DND-41 (cell line): ENCODE data around the gene DNAH10.

Experiments used
- ATAC-seq: fragments of 200-7000 bp; cut with Tn5 transposase; 3 replicates; pipeline ENCODE4 v1.9.1; 2021; ENCODE audit warnings: low read depth; ENCODE audit not compliant: insufficient read depth
- DNase-seq: peaks from one replicate; pipeline ENCODE4 v3.0.0-alpha.2; 2020
- H2AFZ ChIP-seq: 2 replicates; pipeline ENCODE4 v1.6.0; 2012; ENCODE audit warnings: low read depth, low read length
- H3K27ac ChIP-seq: 2 replicates; pipeline ENCODE4 v1.5.1; 2012; ENCODE audit warnings: low read length, inconsistent platforms
- H3K27me3 ChIP-seq: fragments of 200-600 bp; sonication (generic); 2 replicates; pipeline ENCODE4 v1.6.0; 2012; ENCODE audit warnings: low read length, mild to moderate bottlenecking, inconsistent platforms; ENCODE audit not compliant: insufficient read depth, poor library complexity
- H3K36me3 ChIP-seq: 2 replicates; pipeline ENCODE4 v1.5.1; 2012; ENCODE audit warnings: low read length, inconsistent platforms; ENCODE audit not compliant: insufficient read depth
- H3K4me1 ChIP-seq: 2 replicates; pipeline ENCODE4 v1.5.1; 2012; ENCODE audit warnings: mild to moderate bottlenecking, low read length; ENCODE audit not compliant: insufficient read depth
- H3K4me2 ChIP-seq: 2 replicates; pipeline ENCODE4 v1.6.0; 2012; ENCODE audit warnings: mild to moderate bottlenecking, moderate library complexity, low read length, inconsistent platforms; ENCODE audit not compliant: insufficient read depth
- H3K4me3 ChIP-seq, 2 experiments: fragments of 200-600 bp in 1 of 2; shearing (Covaris generic) in 1 of 2; 2 replicates each; pipeline ENCODE4 v1.5.1; 2012 to 2016; ENCODE audit warnings: inconsistent platforms in 2 of 2, low read length in 2 of 2, mild to moderate bottlenecking in 2 of 2, low read depth in 1 of 2, moderate library complexity in 1 of 2
- H3K79me2 ChIP-seq: 2 replicates; pipeline ENCODE4 v1.6.0; 2012; ENCODE audit warnings: low read length, inconsistent platforms; ENCODE audit not compliant: insufficient read depth
- H3K9ac ChIP-seq: 2 replicates; pipeline ENCODE4 v1.6.0; 2012; ENCODE audit warnings: low read depth, mild to moderate bottlenecking, inconsistent platforms, low read length, moderate library complexity
- H3K9me3 ChIP-seq: 2 replicates; pipeline ENCODE4 v1.5.1; 2012; ENCODE audit warnings: low read length, moderate library complexity, mild to moderate bottlenecking, inconsistent platforms; ENCODE audit not compliant: insufficient read depth, severe bottlenecking
- H4K20me1 ChIP-seq: 2 replicates; pipeline ENCODE4 v1.6.0; 2012; ENCODE audit warnings: low read length; ENCODE audit not compliant: insufficient read depth
- EZH2 ChIP-seq: IDR thresholded peaks from 3 replicates; pipeline ENCODE4 v1.6.1; 2012; ENCODE audit warnings: borderline replicate concordance, low read depth, mild to moderate bottlenecking, moderate library complexity, low read length, inconsistent platforms; ENCODE audit not compliant: severe bottlenecking
- TF ChIP-seq, protein P1 (sequence below): IDR thresholded peaks from 2 replicates; pipeline ENCODE4 v1.5.1; 2012; ENCODE audit warnings: borderline replicate concordance, low read length, moderate library complexity, mild to moderate bottlenecking; ENCODE audit not compliant: poor library complexity, severe bottlenecking; ENCODE audit errors: extremely low read depth

DNAH10 gene

DNA sequence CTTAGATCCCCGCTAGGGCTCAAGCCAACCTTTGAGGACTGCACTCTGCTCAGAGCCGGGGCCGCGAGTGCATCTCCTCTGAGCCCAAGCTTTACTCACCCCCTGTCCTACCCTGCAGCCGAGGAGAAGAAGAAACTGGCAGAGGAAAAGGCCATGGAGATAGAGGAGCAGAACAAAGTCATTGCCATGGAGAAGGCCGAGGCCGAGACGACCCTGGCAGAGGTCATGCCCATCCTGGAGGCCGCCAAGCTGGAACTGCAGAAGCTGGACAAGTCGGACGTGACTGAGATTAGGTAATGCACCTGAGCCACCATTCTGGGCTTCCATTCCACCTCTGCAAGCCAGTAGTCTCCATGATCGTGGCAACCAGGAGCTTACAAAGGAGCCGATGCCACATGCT is 140.7 kb downstream of the DNAH10 start:
- Histone ChIP-seq H4K20me1 (no peaks in the 10 kb centered on the region), H3K4me3 (no peak overlapping the region), H3K36me3 (no peaks in the 10 kb centered on the region), H3K9ac (no peak overlapping the region), H3K9me3 (no peaks in the 10 kb centered on the region), H3K79me2 (no peaks in the 10 kb centered on the region), H3K27me3 (no peaks in the 10 kb centered on the region), H2AFZ (no peak overlapping the region), H3K27ac (no peak overlapping the region), H3K4me2 (no peak overlapping the region), H3K4me1 (no peaks in the 10 kb centered on the region; the same call in 1 of the 2 replicates)
- ATAC-seq (no peak), DNase-seq (no peak)
- TF ChIP-seq, protein P1, sequence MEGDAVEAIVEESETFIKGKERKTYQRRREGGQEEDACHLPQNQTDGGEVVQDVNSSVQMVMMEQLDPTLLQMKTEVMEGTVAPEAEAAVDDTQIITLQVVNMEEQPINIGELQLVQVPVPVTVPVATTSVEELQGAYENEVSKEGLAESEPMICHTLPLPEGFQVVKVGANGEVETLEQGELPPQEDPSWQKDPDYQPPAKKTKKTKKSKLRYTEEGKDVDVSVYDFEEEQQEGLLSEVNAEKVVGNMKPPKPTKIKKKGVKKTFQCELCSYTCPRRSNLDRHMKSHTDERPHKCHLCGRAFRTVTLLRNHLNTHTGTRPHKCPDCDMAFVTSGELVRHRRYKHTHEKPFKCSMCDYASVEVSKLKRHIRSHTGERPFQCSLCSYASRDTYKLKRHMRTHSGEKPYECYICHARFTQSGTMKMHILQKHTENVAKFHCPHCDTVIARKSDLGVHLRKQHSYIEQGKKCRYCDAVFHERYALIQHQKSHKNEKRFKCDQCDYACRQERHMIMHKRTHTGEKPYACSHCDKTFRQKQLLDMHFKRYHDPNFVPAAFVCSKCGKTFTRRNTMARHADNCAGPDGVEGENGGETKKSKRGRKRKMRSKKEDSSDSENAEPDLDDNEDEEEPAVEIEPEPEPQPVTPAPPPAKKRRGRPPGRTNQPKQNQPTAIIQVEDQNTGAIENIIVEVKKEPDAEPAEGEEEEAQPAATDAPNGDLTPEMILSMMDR = no peak
- no peak for TF ChIP-seq EZH2

DNA sequence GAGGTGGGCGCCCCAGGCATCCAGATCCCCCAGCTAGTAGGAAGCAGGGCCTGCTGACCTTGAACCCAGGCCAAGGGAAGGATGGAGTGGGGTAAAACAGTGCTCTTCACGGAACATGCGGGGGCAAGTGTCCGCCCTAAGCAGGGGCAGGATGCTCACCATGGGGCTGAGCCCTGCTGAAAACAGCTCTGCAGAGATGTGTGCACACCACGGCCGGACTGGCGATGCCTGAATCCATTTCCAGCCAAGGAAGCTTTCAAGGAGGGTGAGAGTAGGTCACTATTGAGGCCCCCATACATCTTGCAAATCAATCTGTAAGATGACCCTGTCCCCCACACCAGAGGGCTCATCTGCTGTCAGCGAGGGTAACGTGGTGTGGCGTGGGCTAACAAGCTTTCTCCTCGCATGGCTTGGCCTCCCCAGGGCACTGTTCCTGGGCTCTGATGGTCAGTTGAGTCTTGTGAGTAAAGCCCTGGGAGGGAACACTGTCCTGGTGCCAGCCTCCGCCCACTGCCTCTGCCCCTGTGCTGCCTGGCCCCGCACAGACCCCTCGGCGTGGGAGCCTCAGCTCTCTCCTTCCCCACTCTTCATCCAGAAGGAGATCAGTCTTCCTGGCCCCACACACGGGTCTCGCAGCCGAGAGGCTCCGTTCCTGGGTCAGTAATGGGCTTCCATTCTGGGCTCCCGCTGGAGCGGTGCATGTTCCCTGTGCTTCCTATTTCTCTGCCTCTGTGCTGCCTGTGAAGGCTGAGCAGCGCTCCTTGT is 141.4 kb downstream of the DNAH10 start:
- H3K36me3 ChIP-seq = no peaks in the 10 kb centered on the region
- H3K4me2 ChIP-seq = no peak overlapping the region
- no peak overlapping the region for H3K27ac ChIP-seq
- ATAC-seq = no peak
- H4K20me1 ChIP-seq = no peaks in the 10 kb centered on the region
- no peaks in the 10 kb centered on the region for H3K9me3 ChIP-seq
- H3K27me3 ChIP-seq = no peaks in the 10 kb centered on the region
- no peaks in the 10 kb centered on the region for H3K79me2 ChIP-seq
- no peaks in the 10 kb centered on the region; the same call in 1 of the 2 replicates for H3K4me1 ChIP-seq
- DNase-seq = no peak
- no peak overlapping the region for H2AFZ ChIP-seq
- TF ChIP-seq EZH2 = no peak
- TF ChIP-seq, protein P1 = no peak
- H3K9ac ChIP-seq = no peak overlapping the region
- H3K4me3 ChIP-seq = no peak overlapping the region

DNA sequence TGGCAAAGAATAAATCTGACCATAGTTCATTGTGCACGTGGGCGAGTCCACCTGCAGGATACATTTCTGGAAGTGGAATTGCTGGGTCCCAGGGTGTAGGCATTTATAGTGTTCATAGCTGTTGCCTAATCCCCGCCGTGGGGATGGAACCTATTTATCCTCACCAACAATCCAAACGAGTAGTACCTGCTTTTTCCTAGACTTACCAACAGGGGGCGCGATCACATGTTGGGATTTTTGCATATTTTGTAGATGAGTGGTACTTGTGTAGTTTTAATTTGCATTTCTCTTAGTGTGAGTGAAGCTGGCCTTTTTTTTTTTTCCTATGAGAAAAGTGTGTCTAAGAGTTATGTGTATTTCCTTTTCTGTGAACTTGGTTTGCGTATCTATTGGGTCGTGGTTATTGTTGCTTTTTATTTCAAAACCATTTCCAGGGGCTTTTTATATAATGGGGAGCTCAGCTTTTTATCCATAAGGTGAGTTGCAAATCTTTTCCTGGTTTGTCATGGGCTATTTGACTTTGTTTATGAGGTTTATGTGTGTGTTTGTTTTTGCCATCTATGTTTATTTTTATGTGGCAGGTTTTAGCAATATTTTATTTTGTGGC is 143.3 kb downstream of the DNAH10 start:
- Histone ChIP-seq H3K27me3 (no peaks in the 10 kb centered on the region), H3K4me2 (no peak overlapping the region), H2AFZ (no peak overlapping the region), H3K9me3 (no peaks in the 10 kb centered on the region), H3K4me3 (no peak overlapping the region), H3K27ac (no peak overlapping the region), H3K4me1 (no peaks in the 10 kb centered on the region; the same call in 1 of the 2 replicates), H4K20me1 (no peaks in the 10 kb centered on the region), H3K36me3 (no peaks in the 10 kb centered on the region), H3K9ac (no peak overlapping the region), H3K79me2 (no peaks in the 10 kb centered on the region)
- ATAC-seq = peak; percentile 64
- TF ChIP-seq, protein P1 = peak; percentile 90
- TF ChIP-seq EZH2 = no peak
- peak; percentile 66 for DNase-seq
